ENCODE measurements around the gene GFER.

Gene GFER

DNA sequence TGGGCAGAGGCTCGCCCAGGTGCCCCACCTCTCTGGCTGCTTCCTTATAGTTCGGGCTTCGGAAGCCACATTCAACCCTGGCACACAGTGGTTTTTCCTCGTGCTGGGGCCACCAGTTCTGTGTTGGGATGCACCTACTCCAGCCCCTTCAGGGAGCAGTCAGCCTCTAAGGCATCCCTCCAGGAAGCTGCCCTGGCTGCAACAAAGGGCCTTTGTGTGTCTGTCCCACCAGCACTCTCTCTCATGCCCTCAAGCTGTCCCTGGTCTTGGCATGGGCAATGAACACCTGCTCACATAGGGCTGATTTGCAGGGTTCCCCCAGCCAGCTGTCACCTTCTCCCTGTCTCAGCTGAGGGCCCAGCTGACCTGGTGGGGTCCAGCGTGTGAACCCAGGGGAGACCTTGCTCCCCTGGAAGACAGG, 2.0 kb upstream of the GFER start:
- DNase-seq, result no peak
- Histone ChIP-seq H3K4me3 (ENCODE audit: insufficient read depth, low read depth, low read length, poor library complexity, severe bottlenecking) (no peak overlapping the region), H3K36me3 (ENCODE audit: control insufficient read depth, insufficient read depth, low read length) (peaks cover 35% of the 10 kb centered on the region), H3K27ac (ENCODE audit: insufficient read depth, low read length, poor library complexity, severe bottlenecking) (no peak overlapping the region), H3K27me3 (replicated peaks; ENCODE audit: control insufficient read depth, insufficient read depth, low read length, poor library complexity, severe bottlenecking) (peaks cover 16% of the 10 kb centered on the region), H3K4me1 (ENCODE audit: control insufficient read depth, insufficient read depth, low read length, poor library complexity, severe bottlenecking) (peaks cover 21% of the 10 kb centered on the region), H3K9me3 (ENCODE audit: control insufficient read depth, low read length) (no peaks in the 10 kb centered on the region)

DNA sequence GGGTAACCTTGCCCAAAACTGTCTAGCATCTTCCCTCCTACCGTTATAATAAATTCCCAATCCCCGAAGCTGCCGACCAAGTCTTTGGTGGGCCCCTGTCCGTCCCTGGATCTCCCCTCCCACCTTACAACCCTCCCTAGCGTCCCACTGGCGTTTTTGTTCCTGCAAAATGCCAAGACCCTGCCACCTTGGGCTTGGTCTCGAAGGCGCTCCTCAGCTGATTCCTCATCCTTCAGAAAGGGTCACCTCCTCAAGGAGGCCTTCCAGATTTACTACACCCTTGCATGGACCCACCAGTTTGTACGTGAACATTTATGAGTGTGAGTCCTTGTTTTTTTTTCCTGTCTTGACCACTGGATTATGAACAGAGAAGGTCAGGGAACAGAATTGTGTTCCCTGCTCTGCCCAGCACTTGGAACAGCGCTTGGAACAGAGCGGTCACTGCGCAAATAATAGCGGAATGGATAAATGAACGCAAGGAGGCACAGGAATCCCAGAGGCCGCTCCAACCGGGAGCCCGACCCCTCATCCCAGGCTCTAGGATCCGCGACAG, 926 bp upstream of the GFER start:
- Histone ChIP-seq H3K27me3 (replicated peaks; ENCODE audit: control insufficient read depth, insufficient read depth, low read length, poor library complexity, severe bottlenecking) (peaks cover 16% of the 10 kb centered on the region), H3K27ac (ENCODE audit: insufficient read depth, low read length, poor library complexity, severe bottlenecking) (no peak overlapping the region), H3K4me1 (ENCODE audit: control insufficient read depth, insufficient read depth, low read length, poor library complexity, severe bottlenecking) (peaks cover 21% of the 10 kb centered on the region), H3K4me3 (ENCODE audit: insufficient read depth, low read depth, low read length, poor library complexity, severe bottlenecking) (peak overlapping the region; percentile 76), H3K36me3 (ENCODE audit: control insufficient read depth, insufficient read depth, low read length) (peaks cover 25% of the 10 kb centered on the region), H3K9me3 (ENCODE audit: control insufficient read depth, low read length) (no peaks in the 10 kb centered on the region)
- DNase-seq, result no peak

DNA sequence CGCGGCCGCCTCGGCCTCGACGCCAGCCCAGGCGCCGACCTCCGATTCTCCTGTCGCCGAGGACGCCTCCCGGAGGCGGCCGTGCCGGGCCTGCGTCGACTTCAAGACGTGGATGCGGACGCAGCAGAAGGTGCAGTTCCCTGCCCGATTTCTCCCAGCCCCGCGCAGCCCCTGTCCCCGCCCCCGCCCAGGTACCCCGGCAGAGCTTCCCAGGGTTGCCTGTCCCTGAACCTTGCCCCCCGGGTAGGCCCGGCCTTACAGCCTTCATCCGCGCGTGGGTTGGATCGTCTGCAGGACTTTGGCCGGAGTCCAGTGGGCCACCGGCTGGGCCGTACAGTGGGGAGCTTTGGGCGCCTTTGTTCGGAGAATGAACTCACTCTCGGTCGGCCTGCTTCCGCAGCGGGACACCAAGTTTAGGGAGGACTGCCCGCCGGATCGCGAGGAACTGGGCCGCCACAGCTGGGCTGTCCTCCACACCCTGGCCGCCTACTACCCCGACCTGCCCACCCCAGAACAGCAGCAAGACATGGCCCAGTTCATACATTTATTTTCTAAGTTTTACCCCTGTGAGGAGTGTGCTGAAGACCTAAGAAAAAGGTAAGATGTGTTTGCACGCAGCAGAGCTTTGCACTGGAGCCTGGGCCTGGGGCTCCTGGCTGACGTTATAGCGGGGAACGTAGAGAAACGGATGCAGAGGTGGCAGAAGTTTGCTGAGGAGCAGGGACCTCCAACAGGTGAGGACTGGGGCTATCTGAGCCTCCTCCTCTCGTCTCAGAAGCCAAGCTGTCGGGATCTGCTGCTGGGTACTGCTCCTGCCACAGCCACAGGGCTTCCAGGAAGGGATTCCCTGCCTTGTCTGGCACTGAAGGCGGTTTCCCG, 593 bp downstream of the GFER start:
- H3K4me1 ChIP-seq (ENCODE audit: control insufficient read depth, insufficient read depth, low read length, poor library complexity, severe bottlenecking), result peaks cover 20% of the 10 kb centered on the region
- peak overlapping the region; percentile 76 for H3K4me3 ChIP-seq (ENCODE audit: insufficient read depth, low read depth, low read length, poor library complexity, severe bottlenecking)
- H3K27ac ChIP-seq (ENCODE audit: insufficient read depth, low read length, poor library complexity, severe bottlenecking), result peak overlapping the region; percentile 57
- DNase-seq, result no peak
- peaks cover 24% of the 10 kb centered on the region for H3K27me3 ChIP-seq (replicated peaks; ENCODE audit: control insufficient read depth, insufficient read depth, low read length, poor library complexity, severe bottlenecking)
- peaks cover 17% of the 10 kb centered on the region for H3K36me3 ChIP-seq (ENCODE audit: control insufficient read depth, insufficient read depth, low read length)
- H3K9me3 ChIP-seq (ENCODE audit: control insufficient read depth, low read length), result no peaks in the 10 kb centered on the region

DNA sequence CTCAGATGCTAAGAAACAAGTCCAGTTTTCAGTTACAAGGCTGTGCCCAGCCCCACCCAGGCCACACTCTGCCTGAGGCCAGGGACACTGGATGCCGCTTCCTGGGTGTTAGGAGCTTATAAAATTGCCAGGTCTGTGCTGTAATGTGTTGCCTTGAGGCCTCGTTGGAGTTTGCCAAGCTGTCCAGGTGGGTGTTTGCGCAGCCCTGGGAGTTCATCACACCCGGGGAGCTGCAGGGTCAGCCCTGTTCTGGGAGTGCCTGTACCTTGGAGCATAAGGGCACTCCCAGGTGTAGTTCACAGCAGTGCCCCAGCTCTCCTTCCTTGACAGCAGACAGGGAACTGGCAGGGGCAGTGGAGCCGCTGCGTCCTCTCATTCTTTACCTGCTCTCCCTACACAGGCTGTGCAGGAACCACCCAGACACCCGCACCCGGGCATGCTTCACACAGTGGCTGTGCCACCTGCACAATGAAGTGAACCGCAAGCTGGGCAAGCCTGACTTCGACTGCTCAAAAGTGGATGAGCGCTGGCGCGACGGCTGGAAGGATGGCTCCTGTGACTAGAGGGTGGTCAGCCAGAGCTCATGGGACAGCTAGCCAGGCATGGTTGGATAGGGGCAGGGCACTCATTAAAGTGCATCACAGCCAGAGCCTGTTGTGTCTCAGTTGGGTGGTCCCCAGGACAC, 1.6 kb downstream of the GFER start:
- H3K36me3 ChIP-seq (ENCODE audit: control insufficient read depth, insufficient read depth, low read length), result peaks cover 17% of the 10 kb centered on the region
- H3K4me3 ChIP-seq (ENCODE audit: insufficient read depth, low read depth, low read length, poor library complexity, severe bottlenecking), result no peak overlapping the region
- DNase-seq, result no peak
- H3K27me3 ChIP-seq (replicated peaks; ENCODE audit: control insufficient read depth, insufficient read depth, low read length, poor library complexity, severe bottlenecking), result peaks cover 27% of the 10 kb centered on the region
- H3K9me3 ChIP-seq (ENCODE audit: control insufficient read depth, low read length), result no peaks in the 10 kb centered on the region
- H3K27ac ChIP-seq (ENCODE audit: insufficient read depth, low read length, poor library complexity, severe bottlenecking), result no peak overlapping the region
- H3K4me1 ChIP-seq (ENCODE audit: control insufficient read depth, insufficient read depth, low read length, poor library complexity, severe bottlenecking), result peaks cover 26% of the 10 kb centered on the region

DNA sequence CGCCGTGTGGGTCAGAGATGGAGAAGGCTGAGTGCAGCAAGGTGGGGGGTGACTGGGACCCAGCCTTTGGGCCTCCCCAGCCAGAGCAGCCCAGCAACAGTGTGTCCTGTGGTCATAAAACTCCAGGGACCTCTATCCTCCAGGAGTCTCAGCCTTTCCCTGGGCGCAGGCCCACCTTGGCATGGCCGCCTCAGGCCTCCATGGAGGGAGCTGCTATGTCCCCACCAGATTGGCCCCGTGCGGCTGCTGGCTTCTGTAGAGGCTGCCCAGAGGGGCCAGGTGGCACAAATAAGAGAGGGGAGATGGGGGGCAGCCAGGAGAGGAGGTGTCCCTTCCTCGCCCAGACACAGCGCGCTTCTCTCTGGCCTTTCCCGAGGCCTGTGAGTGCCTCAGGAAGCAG, 3.2 kb downstream of the GFER start:
- Histone ChIP-seq H3K27me3 (replicated peaks; ENCODE audit: control insufficient read depth, insufficient read depth, low read length, poor library complexity, severe bottlenecking) (peaks cover 16% of the 10 kb centered on the region), H3K27ac (ENCODE audit: insufficient read depth, low read length, poor library complexity, severe bottlenecking) (no peak overlapping the region), H3K4me1 (ENCODE audit: control insufficient read depth, insufficient read depth, low read length, poor library complexity, severe bottlenecking) (peaks cover 38% of the 10 kb centered on the region), H3K4me3 (ENCODE audit: insufficient read depth, low read depth, low read length, poor library complexity, severe bottlenecking) (no peak overlapping the region), H3K36me3 (ENCODE audit: control insufficient read depth, insufficient read depth, low read length) (peaks cover 17% of the 10 kb centered on the region), H3K9me3 (ENCODE audit: control insufficient read depth, low read length) (no peaks in the 10 kb centered on the region)
- DNase-seq, result no peak

DNA sequence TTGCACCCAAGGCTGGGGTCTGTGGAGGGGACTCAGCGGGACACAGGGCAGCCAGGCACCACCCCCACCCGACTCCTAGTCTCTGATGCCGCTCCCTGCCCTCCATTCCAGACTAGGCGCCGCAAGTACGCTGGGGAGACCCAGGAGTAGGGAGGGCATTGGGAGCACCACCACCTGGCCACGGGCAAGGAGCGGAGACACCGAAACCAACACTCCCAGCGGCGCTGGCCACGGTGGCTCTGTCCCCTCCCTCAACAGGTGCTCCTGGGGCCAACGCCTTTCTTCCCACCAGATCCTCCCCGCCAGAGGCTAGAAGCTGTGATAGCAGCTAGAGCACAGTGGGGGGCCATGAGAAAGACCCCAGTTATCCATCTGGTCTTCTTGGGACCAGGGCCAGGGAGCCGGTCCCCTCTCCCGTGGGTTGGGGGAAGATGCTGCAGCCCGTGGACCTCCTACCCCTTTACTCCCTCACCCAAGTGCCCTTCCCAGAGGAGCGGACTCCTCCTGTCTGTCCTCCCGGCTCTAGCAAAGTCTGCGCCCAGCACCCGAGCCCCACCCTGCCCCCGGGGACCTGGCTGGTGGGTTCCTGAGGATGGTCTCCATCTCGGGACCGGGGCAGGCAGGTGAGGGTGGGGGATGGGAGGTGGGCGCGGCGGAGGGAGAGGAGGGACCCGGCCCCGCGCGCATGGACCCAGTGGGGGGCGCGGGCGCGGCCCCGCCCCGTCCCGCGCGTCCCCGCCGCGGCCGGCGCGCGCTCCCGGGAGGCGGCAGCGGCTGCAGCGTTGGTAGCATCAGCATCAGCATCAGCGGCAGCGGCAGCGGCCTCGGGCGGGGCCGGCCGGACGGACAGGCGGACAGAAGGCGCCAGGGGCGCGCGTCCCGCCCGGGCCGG, 5.5 kb downstream of the GFER start, which contains the start of gene SYNGR3:
Gene SYNGR3, plus strand, starts transcription at position 762 of the 892 bp plus-strand sequence. CDS start 133 bp downstream, outside the sequence.
- Histone ChIP-seq H3K4me3 (ENCODE audit: insufficient read depth, low read depth, low read length, poor library complexity, severe bottlenecking) (peak within 1 kb of the TSS; percentile 43), H3K4me1 (ENCODE audit: control insufficient read depth, insufficient read depth, low read length, poor library complexity, severe bottlenecking) (peaks cover 29% of the 10 kb centered on the region), H3K27me3 (replicated peaks; ENCODE audit: control insufficient read depth, insufficient read depth, low read length, poor library complexity, severe bottlenecking) (peaks cover 16% of the 10 kb centered on the region), H3K27ac (ENCODE audit: insufficient read depth, low read length, poor library complexity, severe bottlenecking) (no peak within 1 kb of the TSS), H3K36me3 (ENCODE audit: control insufficient read depth, insufficient read depth, low read length) (peaks cover 17% of the 10 kb centered on the region), H3K9me3 (ENCODE audit: control insufficient read depth, low read length) (no peaks in the 10 kb centered on the region)
- no peak for DNase-seq

DNA sequence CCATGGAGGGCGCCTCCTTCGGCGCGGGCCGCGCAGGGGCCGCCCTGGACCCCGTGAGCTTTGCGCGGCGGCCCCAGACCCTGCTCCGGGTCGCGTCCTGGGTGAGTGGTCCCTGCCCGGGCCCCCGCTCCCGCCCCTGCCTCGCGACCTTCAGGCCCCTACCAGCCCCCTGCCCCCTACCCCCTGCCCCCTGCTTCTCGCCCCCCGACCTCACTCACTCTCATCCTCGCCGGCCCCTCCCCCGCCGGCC, 6.0 kb downstream of the GFER start:
- peak overlapping the region; percentile 43 for H3K4me3 ChIP-seq (ENCODE audit: insufficient read depth, low read depth, low read length, poor library complexity, severe bottlenecking)
- no peak overlapping the region for H3K27ac ChIP-seq (ENCODE audit: insufficient read depth, low read length, poor library complexity, severe bottlenecking)

DNA sequence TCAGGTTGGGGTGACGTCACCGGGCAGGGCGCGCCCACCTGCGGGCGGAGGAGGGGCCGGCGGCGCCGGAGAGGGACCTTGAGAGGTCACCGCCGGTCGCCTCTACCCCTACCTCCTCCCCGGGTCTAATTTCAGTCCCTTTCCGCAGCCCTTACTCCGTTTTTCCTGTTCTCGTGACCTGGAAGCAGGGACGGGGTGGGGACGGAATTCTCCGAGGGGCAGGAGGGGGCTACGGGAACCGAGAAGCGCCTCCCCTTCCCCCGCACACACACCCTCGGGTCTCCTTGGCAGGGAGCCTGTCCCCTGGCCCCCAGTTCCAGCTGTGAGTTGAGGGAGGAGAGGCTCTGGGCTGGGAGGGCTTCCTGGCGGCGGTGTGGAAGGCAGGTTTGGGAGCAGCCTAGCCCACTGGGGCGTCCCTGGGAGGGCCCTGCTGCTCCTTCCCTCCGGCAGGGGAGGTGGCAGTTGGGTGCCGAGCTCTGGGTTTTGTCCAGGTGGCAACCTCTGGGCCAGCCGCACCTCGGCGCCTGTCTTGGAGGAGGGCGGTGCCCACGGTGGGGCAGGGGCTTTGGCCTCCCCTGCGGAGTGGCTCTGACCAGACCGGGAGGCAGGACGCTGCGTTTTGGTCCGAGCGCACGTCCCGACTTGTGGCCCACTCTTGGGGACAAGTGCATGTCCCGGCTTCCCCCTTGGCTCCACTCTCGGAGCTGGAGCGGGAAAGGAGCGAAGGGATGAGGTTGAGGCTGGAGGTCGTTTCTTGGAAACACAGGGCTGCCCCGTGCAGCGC, 6.5 kb downstream of the GFER start:
- peaks cover 21% of the 10 kb centered on the region for H3K4me1 ChIP-seq (ENCODE audit: control insufficient read depth, insufficient read depth, low read length, poor library complexity, severe bottlenecking)
- H3K36me3 ChIP-seq (ENCODE audit: control insufficient read depth, insufficient read depth, low read length), result peaks cover 14% of the 10 kb centered on the region
- no peak for DNase-seq
- no peaks in the 10 kb centered on the region for H3K9me3 ChIP-seq (ENCODE audit: control insufficient read depth, low read length)
- peaks cover 16% of the 10 kb centered on the region for H3K27me3 ChIP-seq (replicated peaks; ENCODE audit: control insufficient read depth, insufficient read depth, low read length, poor library complexity, severe bottlenecking)
- no peak overlapping the region for H3K27ac ChIP-seq (ENCODE audit: insufficient read depth, low read length, poor library complexity, severe bottlenecking)
- peak overlapping the region; percentile 43 for H3K4me3 ChIP-seq (ENCODE audit: insufficient read depth, low read depth, low read length, poor library complexity, severe bottlenecking)

More for the DNA sequence above, 6.0 kb downstream of the GFER start:
- DNase-seq, result no peak
- Histone ChIP-seq H3K4me1 (ENCODE audit: control insufficient read depth, insufficient read depth, low read length, poor library complexity, severe bottlenecking) (peaks cover 24% of the 10 kb centered on the region), H3K27me3 (replicated peaks; ENCODE audit: control insufficient read depth, insufficient read depth, low read length, poor library complexity, severe bottlenecking) (peaks cover 16% of the 10 kb centered on the region), H3K36me3 (ENCODE audit: control insufficient read depth, insufficient read depth, low read length) (peaks cover 17% of the 10 kb centered on the region), H3K9me3 (ENCODE audit: control insufficient read depth, low read length) (no peaks in the 10 kb centered on the region)

DNA sequence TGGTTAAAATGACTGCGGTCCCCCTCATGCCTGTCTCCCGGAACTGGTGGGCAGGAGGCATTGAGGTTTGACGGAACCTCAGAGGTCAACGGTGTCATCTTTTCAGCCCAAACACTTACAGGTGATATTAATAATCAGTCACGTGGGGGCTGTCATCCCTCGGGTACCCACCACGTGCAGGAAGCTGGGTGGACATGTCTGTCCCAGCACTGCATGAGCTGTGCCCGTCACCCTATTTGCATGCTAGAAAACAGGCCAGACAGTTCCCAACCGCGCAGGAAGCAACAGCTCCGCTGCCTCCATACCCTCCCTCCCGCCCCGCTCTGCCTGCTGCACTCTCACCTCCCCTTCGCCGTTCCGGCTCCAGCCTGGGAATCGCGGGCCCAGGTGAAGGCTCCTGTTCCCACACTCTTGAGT, 7.2 kb downstream of the GFER start:
- peaks cover 16% of the 10 kb centered on the region for H3K27me3 ChIP-seq (replicated peaks; ENCODE audit: control insufficient read depth, insufficient read depth, low read length, poor library complexity, severe bottlenecking)
- H3K36me3 ChIP-seq (ENCODE audit: control insufficient read depth, insufficient read depth, low read length), result peaks cover 8% of the 10 kb centered on the region
- H3K9me3 ChIP-seq (ENCODE audit: control insufficient read depth, low read length), result no peaks in the 10 kb centered on the region
- H3K27ac ChIP-seq (ENCODE audit: insufficient read depth, low read length, poor library complexity, severe bottlenecking), result peak overlapping the region; percentile 60
- peaks cover 21% of the 10 kb centered on the region for H3K4me1 ChIP-seq (ENCODE audit: control insufficient read depth, insufficient read depth, low read length, poor library complexity, severe bottlenecking)
- peak overlapping the region; percentile 43 for H3K4me3 ChIP-seq (ENCODE audit: insufficient read depth, low read depth, low read length, poor library complexity, severe bottlenecking)
- peak; percentile 50 to 56 (median 53) for DNase-seq

Measured in effector memory CD4-positive, alpha-beta T cell (primary cell).